ENCODE results near the gene DPT. TPM values are rescaled to one million over a fixed set of nuclear protein-coding genes. Genes with fewer than 3 reads are reported as not detected.

The DPT gene
- total and polyA plus RNA-seq, 4 experiments from 2014 or later, result not detected

DNA sequence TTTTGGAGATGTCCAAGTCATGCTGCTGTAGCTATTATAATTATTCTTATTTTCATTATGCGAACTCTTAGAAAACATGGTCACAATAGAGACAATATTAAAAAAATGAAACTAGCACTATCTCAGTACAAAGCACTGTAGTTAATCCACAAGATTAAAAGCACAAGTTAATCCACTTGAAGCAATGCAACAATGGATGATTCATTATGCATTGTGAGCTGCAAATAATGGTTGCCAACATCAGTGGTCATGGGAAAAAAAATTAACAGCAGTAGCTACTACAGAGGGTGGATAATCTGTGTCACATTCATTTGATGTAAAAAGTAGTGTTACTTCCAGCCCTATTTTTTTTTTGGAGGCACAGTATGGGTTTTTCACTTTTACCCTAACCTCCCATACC lies 56.7 kb downstream of the DPT start:
- no peaks in the 10 kb centered on the region for H3K36me3 ChIP-seq (ENCODE audit: insufficient read depth, low read length)

GRCh38 chr1:168671782-168672181 lies 57.2 kb downstream of the DPT start:
- Histone ChIP-seq H3K27me3 (ENCODE audit: insufficient read depth, low read length) (no peaks in the 10 kb centered on the region), H3K4me1 (ENCODE audit: insufficient read depth, low read length) (no peaks in the 10 kb centered on the region), H3K27ac (ENCODE audit: low read depth, low read length) (no peak overlapping the region), H3K36me3 (ENCODE audit: insufficient read depth, low read length) (no peaks in the 10 kb centered on the region), H3K9me3 (ENCODE audit: control insufficient read depth in 1 of 2, low read length in 2 of 2) (no peaks in the 10 kb centered on the region), H3K4me3 (ENCODE audit: low read length in 2 of 2) (no peak overlapping the region)
- no peaks in the 10 kb centered on the region for H3K4me1 Mint-ChIP-seq
- no peak for DNase-seq
- no peak overlapping the region for H3K27ac Mint-ChIP-seq
- intact Hi-C loops (cut with micrococcal nuclease), result no loop called here
- ChIA-PET CTCF (ENCODE audit: partially characterized antibody) (no interaction called here), POLR2A (ENCODE audit: partially characterized antibody) (no interaction called here)
- H3K9me3 Mint-ChIP-seq, result peaks cover 2 to 16% (median 4%) of the 10 kb centered on the region in 8 donors
- peaks cover 3 to 5% of the 10 kb centered on the region in 2 donors for H3K27me3 Mint-ChIP-seq
- no peaks in the 10 kb centered on the region for H3K36me3 Mint-ChIP-seq
- no peak overlapping the region for H3K4me3 Mint-ChIP-seq

More for the DNA sequence above, 56.7 kb downstream of the DPT start:
- peaks cover 2 to 16% (median 4%) of the 10 kb centered on the region in 8 donors for H3K9me3 Mint-ChIP-seq
- CTCF ChIA-PET (ENCODE audit: partially characterized antibody), result no interaction called here
- peaks cover 3 to 5% of the 10 kb centered on the region in 2 donors for H3K27me3 Mint-ChIP-seq
- no peaks in the 10 kb centered on the region for H3K9me3 ChIP-seq (ENCODE audit: control insufficient read depth in 1 of 2, low read length in 2 of 2)
- intact Hi-C loops (cut with micrococcal nuclease), result no loop called here
- no peaks in the 10 kb centered on the region for H3K36me3 Mint-ChIP-seq
- no peaks in the 10 kb centered on the region for H3K4me1 Mint-ChIP-seq
- H3K27me3 ChIP-seq (ENCODE audit: insufficient read depth, low read length), result no peaks in the 10 kb centered on the region
- no peak overlapping the region for H3K27ac Mint-ChIP-seq
- no peak overlapping the region for H3K27ac ChIP-seq (ENCODE audit: low read depth, low read length)
- H3K4me3 Mint-ChIP-seq, result no peak overlapping the region
- no peak for DNase-seq
- POLR2A ChIA-PET (ENCODE audit: partially characterized antibody), result no interaction called here
- H3K4me1 ChIP-seq (ENCODE audit: insufficient read depth, low read length), result no peaks in the 10 kb centered on the region
- no peak overlapping the region for H3K4me3 ChIP-seq (ENCODE audit: low read length in 2 of 2)

- H3K9me3 ChIP-seq (ENCODE audit: control insufficient read depth in 1 of 2, low read length in 2 of 2), result no peaks in the 10 kb centered on the region
- H3K9me3 Mint-ChIP-seq, result peaks cover 0 to 5% (median under 1%) of the 10 kb centered on the region in 8 donors
These were observed 63.0 kb downstream of the DPT start for GRCh38 chr1:168665975-168666374.

DNA sequence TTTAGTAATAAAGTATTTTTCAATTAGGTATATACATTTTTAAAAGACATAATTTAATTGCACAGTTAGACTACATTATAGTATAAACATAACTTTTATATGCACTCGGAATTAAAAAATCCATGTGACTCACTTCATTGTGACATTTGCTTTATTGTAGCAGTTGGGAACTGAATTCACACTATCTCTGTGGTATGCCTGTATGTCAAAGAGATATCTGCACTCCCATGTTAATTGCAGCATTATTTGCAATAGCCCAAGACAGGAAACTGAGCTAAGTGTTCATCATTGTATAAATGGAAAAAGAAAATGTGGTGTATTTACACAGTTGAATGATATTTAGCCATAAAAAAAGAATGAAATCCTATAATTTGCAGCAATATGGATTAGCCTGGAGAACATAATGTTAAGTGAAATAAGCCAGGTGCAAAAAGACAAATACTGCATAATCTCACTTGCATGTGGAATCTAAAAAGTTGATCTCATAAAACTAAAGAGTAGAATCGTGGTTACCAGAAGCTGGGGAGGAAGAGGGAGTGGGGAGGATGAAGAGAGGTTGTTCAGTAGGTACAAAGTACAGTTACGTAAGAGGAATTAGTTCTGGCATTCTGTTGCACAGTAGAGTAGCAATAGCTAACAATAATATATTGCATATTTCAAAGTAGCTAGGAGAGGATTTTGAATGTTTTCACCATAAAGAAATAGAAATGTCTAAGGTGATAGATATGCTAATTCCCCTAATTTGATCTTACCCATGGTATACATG lies 64.8 kb downstream of the DPT start:
- no peak overlapping the region for H3K27ac Mint-ChIP-seq
- DNase-seq, result no peak
- Histone ChIP-seq H3K4me3 (ENCODE audit: low read length in 2 of 2) (no peak overlapping the region), H3K27ac (ENCODE audit: low read depth, low read length) (no peak overlapping the region), H3K27me3 (ENCODE audit: insufficient read depth, low read length) (no peaks in the 10 kb centered on the region), H3K36me3 (ENCODE audit: insufficient read depth, low read length) (no peaks in the 10 kb centered on the region), H3K4me1 (ENCODE audit: insufficient read depth, low read length) (no peaks in the 10 kb centered on the region), H3K9me3 (ENCODE audit: control insufficient read depth in 1 of 2, low read length in 2 of 2) (no peaks in the 10 kb centered on the region)
- ChIA-PET CTCF (ENCODE audit: partially characterized antibody) (no interaction called here), POLR2A (ENCODE audit: partially characterized antibody) (no interaction called here)
- H3K4me3 Mint-ChIP-seq, result no peak overlapping the region
- peaks cover 3 to 10% of the 10 kb centered on the region in 2 donors for H3K27me3 Mint-ChIP-seq
- H3K9me3 Mint-ChIP-seq, result peaks cover 0 to 4% (median 0%) of the 10 kb centered on the region in 8 donors
- intact Hi-C loops (cut with micrococcal nuclease), result no loop called here
- no peaks in the 10 kb centered on the region for H3K4me1 Mint-ChIP-seq
- H3K36me3 Mint-ChIP-seq, result no peaks in the 10 kb centered on the region

More at GRCh38 chr1:168665975-168666374, 63.0 kb downstream of the DPT start:
- DNase-seq, result no peak
- Histone ChIP-seq H3K27ac (ENCODE audit: low read depth, low read length) (no peak overlapping the region), H3K4me1 (ENCODE audit: insufficient read depth, low read length) (no peaks in the 10 kb centered on the region), H3K27me3 (ENCODE audit: insufficient read depth, low read length) (no peaks in the 10 kb centered on the region), H3K4me3 (ENCODE audit: low read length in 2 of 2) (no peak overlapping the region), H3K36me3 (ENCODE audit: insufficient read depth, low read length) (no peaks in the 10 kb centered on the region)
- ChIA-PET CTCF (ENCODE audit: partially characterized antibody) (no interaction called here), POLR2A (ENCODE audit: partially characterized antibody) (no interaction called here)
- Mint-ChIP-seq H3K27me3 (peaks cover 3 to 11% of the 10 kb centered on the region in 2 donors), H3K4me3 (no peak overlapping the region), H3K36me3 (no peaks in the 10 kb centered on the region), H3K27ac (no peak overlapping the region), H3K4me1 (no peaks in the 10 kb centered on the region)
- intact Hi-C loops (cut with micrococcal nuclease), result no loop called here

DNA sequence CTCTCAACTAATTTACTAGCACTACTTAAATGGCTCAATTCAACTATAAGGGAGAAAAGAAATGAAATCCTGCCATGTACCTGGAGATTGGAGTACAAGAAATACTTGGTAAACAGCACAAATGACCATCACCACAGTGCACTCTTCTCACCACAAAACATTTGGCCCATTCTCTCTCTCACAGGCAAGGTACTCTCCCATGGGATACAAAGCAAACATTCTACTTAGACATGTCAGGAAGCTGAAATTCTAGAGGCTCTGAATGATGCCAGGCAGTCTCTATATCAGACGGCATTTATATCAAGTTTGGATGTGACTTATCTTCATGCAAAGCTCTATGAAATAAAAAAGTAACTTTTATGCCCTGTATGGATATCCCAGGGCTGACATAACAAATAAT lies 72.5 kb downstream of the DPT start:
- no peak overlapping the region for H3K27ac Mint-ChIP-seq
- H3K36me3 Mint-ChIP-seq, result no peaks in the 10 kb centered on the region
- no peak for DNase-seq
- Histone ChIP-seq H3K27ac (ENCODE audit: low read depth, low read length) (no peak overlapping the region), H3K9me3 (ENCODE audit: control insufficient read depth in 1 of 2, low read length in 2 of 2) (no peaks in the 10 kb centered on the region), H3K36me3 (ENCODE audit: insufficient read depth, low read length) (no peaks in the 10 kb centered on the region), H3K4me1 (ENCODE audit: insufficient read depth, low read length) (no peaks in the 10 kb centered on the region), H3K4me3 (ENCODE audit: low read length in 2 of 2) (no peak overlapping the region), H3K27me3 (ENCODE audit: insufficient read depth, low read length) (peaks cover 5% of the 10 kb centered on the region)
- H3K9me3 Mint-ChIP-seq, result peaks cover 0 to 4% (median 0%) of the 10 kb centered on the region in 8 donors
- no peaks in the 10 kb centered on the region for H3K4me1 Mint-ChIP-seq
- ChIA-PET CTCF (ENCODE audit: partially characterized antibody) (no interaction called here), POLR2A (ENCODE audit: partially characterized antibody) (no interaction called here)
- intact Hi-C loops (cut with micrococcal nuclease), result no loop called here
- H3K4me3 Mint-ChIP-seq, result no peak overlapping the region
- peaks cover 3% of the 10 kb centered on the region in 2 donors for H3K27me3 Mint-ChIP-seq

- Histone ChIP-seq H3K36me3 (ENCODE audit: insufficient read depth, low read length) (no peaks in the 10 kb centered on the region), H3K27ac (ENCODE audit: low read depth, low read length) (no peak overlapping the region), H3K27me3 (ENCODE audit: insufficient read depth, low read length) (peaks cover 5% of the 10 kb centered on the region), H3K4me3 (ENCODE audit: low read length in 2 of 2) (no peak overlapping the region), H3K9me3 (ENCODE audit: control insufficient read depth in 1 of 2, low read length in 2 of 2) (no peaks in the 10 kb centered on the region), H3K4me1 (ENCODE audit: insufficient read depth, low read length) (no peaks in the 10 kb centered on the region)
- ChIA-PET CTCF (ENCODE audit: partially characterized antibody) (interaction anchor here (1.1 kb wide), 1 partner anchor 9 kb away, joined by 4 read pairs; no protein-coding TSS in a partner anchor), POLR2A (ENCODE audit: partially characterized antibody) (no interaction called here)
- Mint-ChIP-seq H3K9me3 (peaks cover 0 to 4% (median 0%) of the 10 kb centered on the region in 8 donors), H3K36me3 (no peaks in the 10 kb centered on the region), H3K27me3 (peaks cover 3% of the 10 kb centered on the region in 2 donors), H3K4me1 (no peaks in the 10 kb centered on the region), H3K4me3 (no peak overlapping the region), H3K27ac (no peak overlapping the region)
- intact Hi-C loops (cut with micrococcal nuclease), result no loop called here
- DNase-seq, result no peak
These were observed 74.6 kb downstream of the DPT start for GRCh38 chr1:168654198-168654915.

DNA sequence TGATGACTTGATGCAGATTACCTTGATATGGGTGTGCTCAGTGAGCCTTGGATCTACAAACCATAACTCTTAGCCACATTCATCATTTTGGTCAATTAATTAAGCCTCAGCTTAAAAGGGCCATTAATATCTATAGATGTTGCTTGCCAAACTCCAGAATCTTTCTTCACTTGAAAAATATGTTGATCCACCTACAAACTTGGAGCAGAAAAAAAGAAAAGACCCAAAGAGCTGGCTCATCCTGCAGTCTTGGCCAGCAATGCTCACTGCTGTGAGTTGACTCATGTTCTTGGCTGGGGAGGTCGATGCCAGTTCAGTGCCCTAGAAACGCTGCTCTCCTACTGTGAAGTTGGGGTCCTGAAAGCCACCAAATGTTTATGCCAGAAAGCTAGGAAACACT lies 75.4 kb downstream of the DPT start:
- no peaks in the 10 kb centered on the region for H3K9me3 ChIP-seq (ENCODE audit: control insufficient read depth in 1 of 2, low read length in 2 of 2)
- H3K36me3 Mint-ChIP-seq, result no peaks in the 10 kb centered on the region
- H3K27ac Mint-ChIP-seq, result no peak overlapping the region
- H3K27me3 Mint-ChIP-seq, result peaks cover 3% of the 10 kb centered on the region in 2 donors
- CTCF ChIA-PET (ENCODE audit: partially characterized antibody), result interaction anchor here (1.1 kb wide), 1 partner anchor 9 kb away, joined by 4 read pairs; no protein-coding TSS in a partner anchor
- DNase-seq, result no peak
- peaks cover 0 to 4% (median 0%) of the 10 kb centered on the region in 8 donors for H3K9me3 Mint-ChIP-seq
- no peaks in the 10 kb centered on the region for H3K4me1 ChIP-seq (ENCODE audit: insufficient read depth, low read length)
- no peak overlapping the region for H3K4me3 Mint-ChIP-seq
- H3K36me3 ChIP-seq (ENCODE audit: insufficient read depth, low read length), result no peaks in the 10 kb centered on the region
- H3K27ac ChIP-seq (ENCODE audit: low read depth, low read length), result no peak overlapping the region
- POLR2A ChIA-PET (ENCODE audit: partially characterized antibody), result no interaction called here
- intact Hi-C loops (cut with micrococcal nuclease), result no loop called here
- no peaks in the 10 kb centered on the region for H3K4me1 Mint-ChIP-seq
- H3K4me3 ChIP-seq (ENCODE audit: low read length in 2 of 2), result no peak overlapping the region
- peaks cover 5% of the 10 kb centered on the region for H3K27me3 ChIP-seq (ENCODE audit: insufficient read depth, low read length)

Data from CD4-positive, alpha-beta memory T cell (primary cell).